Kidney (tissue), 14 donors: ENCODE measurements around the gene ZSWIM4. TPM values are rescaled to one million over a fixed set of nuclear protein-coding genes. Genes with fewer than 3 reads are reported as not detected.
"Not testable (repeated sequence)": the region's sequence is repeated elsewhere in the genome, so short reads cannot be mapped to it uniquely, and the experiment has no call there.

Experiments used
- DNase-seq, 5 donors: peaks; one replicate each; pipeline ENCODE4 v3.0.0-alpha.2; 2013 to 2020
- FAIRE-seq: peaks from 2 replicates; lab custom pipeline; 2012; peaks lifted over from hg19 to GRCh38; lab: Jason Lieb, UNC
- H3K27ac ChIP-seq, 2 donors: one replicate each; pipeline ENCODE4 v1.7.0; 2013; ENCODE audit warnings: low read depth in 2 of 2, low read length in 2 of 2, inconsistent platforms in 1 of 2
- H3K27me3 ChIP-seq: one replicate; pipeline ENCODE4 v1.7.1; 2013; ENCODE audit warnings: low read length, inconsistent platforms; ENCODE audit not compliant: control insufficient read depth, insufficient read depth
- H3K36me3 ChIP-seq, 3 donors: one replicate each; pipeline versions ENCODE4 v1.7.0 to v1.7.1; 2013; ENCODE audit warnings: low read length in 3 of 3, control low read depth in 1 of 3, inconsistent platforms in 1 of 3; ENCODE audit not compliant: insufficient read depth in 3 of 3, control insufficient read depth in 2 of 3
- H3K4me1 ChIP-seq, 3 donors: one replicate each; pipeline versions ENCODE4 v1.7.0 to v1.7.1; 2013; ENCODE audit warnings: low read length in 3 of 3, inconsistent platforms in 1 of 3, low read depth in 1 of 3; ENCODE audit not compliant: control insufficient read depth in 2 of 3, insufficient read depth in 2 of 3
- H3K4me3 ChIP-seq, 3 donors: one replicate each; pipeline versions ENCODE4 v1.7.0 to v1.8.1; 2013; ENCODE audit warnings: low read length in 3 of 3, control low read depth in 1 of 3, inconsistent platforms in 1 of 3
- H3K9ac ChIP-seq, 3 donors: one replicate each; pipeline versions ENCODE4 v1.7.0 to v1.7.1; 2013; ENCODE audit warnings: low read length in 3 of 3, control low read depth in 1 of 3, inconsistent platforms in 1 of 3
- H3K9me3 ChIP-seq, 3 donors: one replicate each; pipeline versions ENCODE4 v1.7.0 to v1.7.1; 2013; ENCODE audit warnings: low read length in 3 of 3, control low read depth in 1 of 3, inconsistent platforms in 1 of 3; ENCODE audit not compliant: control insufficient read depth in 2 of 3, insufficient read depth in 1 of 3
- intact Hi-C: fragments of 100-400 bp; cut with DNase I; formaldehyde crosslinking; loops from one replicate; pipeline ENCODE4 v1.11.1; 2022
- polyA plus RNA-seq: library from polyadenylated mRNA; stranded (reverse); fragments of 350-450 nt; fragmentation: Illumina TruSeq; extraction: RNeasy Lipid Tissue Mini Kit (QIAGEN cat#74804); gene quantifications from one replicate; pipeline ENCODE4 v1.2.3, GENCODE V29; 2014; ENCODE audit warnings: low read depth, low replicate concordance; ENCODE audit not compliant: insufficient read depth
- total RNA-seq: library from RNA; stranded (reverse); fragmentation: NEBNext Ultra II Directional; extraction: Animal tissue kit (Norgen Biotek cat#: 25700); gene quantifications from one replicate; pipeline ENCODE4 v1.2.1, GENCODE V29; 2021
- TF ChIP-seq, protein P1 (sequence below): IDR thresholded peaks from 3 replicates; pipeline ENCODE4 v1.5.1; 2012; ENCODE audit warnings: mild to moderate bottlenecking, moderate library complexity, borderline replicate concordance; ENCODE audit not compliant: insufficient read depth; ENCODE audit errors: extremely low read depth
- donor health status: control.
- donor health status: control.
- donor health status: control.
- donor health status: control.
- donor health status: control.
- donor health status: DM: yes; HTN: yes; CAD: no.
- donor health status: Normal renal cell carcinoma (clear cell type).

The ZSWIM4 gene
- total and polyA plus RNA-seq, 2 donors from 2014 or later: 1.4 to 13.7 TPM

DNA sequence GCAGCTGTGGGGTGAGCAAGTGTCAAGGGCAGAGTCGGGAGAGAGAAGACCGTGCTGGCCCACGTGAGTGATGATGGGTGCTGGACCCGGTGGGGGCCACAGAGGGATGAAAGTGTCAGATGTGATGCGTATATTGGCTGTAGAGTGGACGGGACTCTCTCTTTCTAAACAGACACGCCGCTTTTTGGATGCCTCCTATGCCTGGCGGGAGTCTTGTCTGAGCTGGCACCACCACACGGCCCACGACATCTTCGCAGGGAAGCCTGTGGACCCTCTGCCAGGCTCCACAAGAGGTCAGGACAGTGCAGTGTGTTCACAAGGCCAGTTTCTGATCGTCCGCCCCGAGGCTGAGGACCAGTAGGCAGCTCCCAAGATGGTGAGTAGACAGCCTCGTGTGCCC lies 43.8 kb upstream of the ZSWIM4 start:
- H3K4me3 ChIP-seq: no peak overlapping the region
- H3K27ac ChIP-seq: no peak overlapping the region
- TF ChIP-seq, protein P1, sequence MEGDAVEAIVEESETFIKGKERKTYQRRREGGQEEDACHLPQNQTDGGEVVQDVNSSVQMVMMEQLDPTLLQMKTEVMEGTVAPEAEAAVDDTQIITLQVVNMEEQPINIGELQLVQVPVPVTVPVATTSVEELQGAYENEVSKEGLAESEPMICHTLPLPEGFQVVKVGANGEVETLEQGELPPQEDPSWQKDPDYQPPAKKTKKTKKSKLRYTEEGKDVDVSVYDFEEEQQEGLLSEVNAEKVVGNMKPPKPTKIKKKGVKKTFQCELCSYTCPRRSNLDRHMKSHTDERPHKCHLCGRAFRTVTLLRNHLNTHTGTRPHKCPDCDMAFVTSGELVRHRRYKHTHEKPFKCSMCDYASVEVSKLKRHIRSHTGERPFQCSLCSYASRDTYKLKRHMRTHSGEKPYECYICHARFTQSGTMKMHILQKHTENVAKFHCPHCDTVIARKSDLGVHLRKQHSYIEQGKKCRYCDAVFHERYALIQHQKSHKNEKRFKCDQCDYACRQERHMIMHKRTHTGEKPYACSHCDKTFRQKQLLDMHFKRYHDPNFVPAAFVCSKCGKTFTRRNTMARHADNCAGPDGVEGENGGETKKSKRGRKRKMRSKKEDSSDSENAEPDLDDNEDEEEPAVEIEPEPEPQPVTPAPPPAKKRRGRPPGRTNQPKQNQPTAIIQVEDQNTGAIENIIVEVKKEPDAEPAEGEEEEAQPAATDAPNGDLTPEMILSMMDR: no peak
- intact Hi-C loops: no loop called here
- peaks cover 0 to 7% (median 0%) of the 10 kb centered on the region in 3 donors for H3K4me1 ChIP-seq
- FAIRE-seq (no peak), DNase-seq (no peak)
- peaks cover 9 to 20% (median 14%) of the 10 kb centered on the region in 3 donors for H3K36me3 ChIP-seq
- no peaks in the 10 kb centered on the region for H3K27me3 ChIP-seq
- no peak overlapping the region for H3K9ac ChIP-seq
- H3K9me3 ChIP-seq: no peaks in the 10 kb centered on the region

DNA sequence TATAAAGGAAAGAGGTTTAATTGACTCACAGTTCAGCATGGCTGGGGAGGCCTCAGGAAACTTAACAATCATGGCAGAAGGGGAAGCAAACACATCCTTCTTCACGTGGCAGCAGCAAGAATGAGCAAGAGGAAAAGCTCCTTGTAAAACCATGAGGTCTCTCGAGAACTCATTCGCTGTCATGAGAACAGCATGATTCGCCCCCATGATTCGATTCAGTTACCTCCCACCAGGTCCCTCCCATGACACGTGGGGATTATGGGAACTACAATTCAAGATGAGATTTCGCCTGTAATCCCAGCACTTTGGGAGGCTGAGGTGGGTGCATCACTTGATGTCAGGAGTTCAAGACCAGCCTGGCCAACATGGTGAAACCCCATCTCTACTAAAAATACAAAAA lies 41.6 kb upstream of the ZSWIM4 start:
- H3K9ac ChIP-seq, H3K27ac ChIP-seq, H3K4me3 ChIP-seq, H3K4me1 ChIP-seq, intact Hi-C loops, H3K9me3 ChIP-seq, DNase-seq, H3K27me3 ChIP-seq, FAIRE-seq: not testable (repeated sequence)
- H3K36me3 ChIP-seq: peaks cover 9 to 39% (median 20%) of the 10 kb centered on the region in 3 donors

DNA sequence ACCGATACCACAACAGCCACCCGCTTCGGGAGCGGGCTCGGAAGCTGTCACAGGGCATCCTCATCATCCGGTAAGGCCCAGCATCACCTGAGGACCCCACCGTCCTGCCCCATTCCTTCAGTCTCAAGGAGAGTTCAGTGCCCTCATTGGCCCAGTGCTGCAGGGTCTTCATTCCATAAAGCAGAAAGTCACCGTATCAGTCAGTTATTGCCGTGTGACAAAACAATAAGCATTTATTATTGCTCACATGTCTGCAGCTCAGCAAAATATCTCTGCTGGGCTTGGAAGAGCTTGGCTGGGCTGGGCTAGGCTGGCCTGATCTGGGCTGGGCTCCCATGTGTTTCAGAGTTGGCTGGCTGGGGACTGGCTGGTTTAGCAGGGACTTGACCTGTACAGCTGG lies 39.0 kb upstream of the ZSWIM4 start:
- TF ChIP-seq, protein P1: no peak

DNA sequence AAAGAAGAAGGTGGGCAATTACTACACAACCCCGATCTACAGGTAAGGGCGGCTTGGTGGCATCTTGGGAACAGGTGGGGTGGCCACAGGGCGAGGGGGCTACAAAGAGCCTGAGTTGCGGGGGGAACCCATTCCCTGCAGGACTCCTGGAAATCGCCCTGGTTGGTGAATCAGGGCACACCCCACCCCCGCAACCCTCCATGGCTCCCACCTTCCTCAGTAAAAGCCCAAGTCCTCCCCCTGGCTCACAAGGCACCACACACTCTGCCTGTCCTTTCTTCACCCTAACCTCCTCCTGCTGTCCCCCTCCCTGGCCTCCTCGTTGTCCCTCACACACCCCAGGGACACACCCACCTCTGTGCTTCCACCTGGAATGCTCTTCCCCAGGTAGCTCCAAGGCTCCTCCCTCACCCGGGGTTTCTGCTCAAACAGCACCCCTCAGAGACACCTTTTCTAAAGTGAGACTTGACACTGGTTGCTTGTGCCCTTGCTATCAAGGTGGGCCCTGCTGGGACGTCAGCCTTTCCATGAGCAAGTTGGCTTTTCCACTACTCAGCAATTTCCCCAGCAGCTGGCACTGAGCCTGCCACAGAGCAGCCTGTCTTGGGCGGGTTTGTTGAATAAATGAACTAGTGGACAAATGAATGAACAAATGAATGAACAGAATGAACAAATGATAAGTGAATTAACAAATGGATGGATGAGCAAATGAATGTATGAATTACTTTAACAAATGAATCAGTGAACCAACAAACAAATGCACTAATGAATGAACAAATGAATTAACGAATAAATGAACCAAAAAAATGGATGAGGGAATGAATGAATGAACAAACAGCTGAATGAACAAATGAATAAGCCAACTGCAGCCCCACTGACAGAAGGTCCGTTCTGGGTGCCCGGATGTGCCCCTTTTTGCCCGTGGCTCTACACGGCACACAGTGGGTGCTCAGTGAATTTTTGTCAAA lies 37.2 kb upstream of the ZSWIM4 start:
- Histone ChIP-seq H3K27me3 (no peaks in the 10 kb centered on the region), H3K9me3 (no peaks in the 10 kb centered on the region), H3K36me3 (peaks cover 8 to 45% (median 30%) of the 10 kb centered on the region in 3 donors), H3K9ac (no peak overlapping the region), H3K4me3 (no peak overlapping the region), H3K4me1 (no peaks in the 10 kb centered on the region), H3K27ac (no peak overlapping the region)
- DNase-seq (no peak), FAIRE-seq (no peak)
- intact Hi-C loops: no loop called here
- TF ChIP-seq, protein P1: no peak

More for the DNA sequence above, 39.0 kb upstream of the ZSWIM4 start:
- Histone ChIP-seq H3K36me3 (peaks cover 10 to 45% (median 27%) of the 10 kb centered on the region in 3 donors), H3K9me3 (no peaks in the 10 kb centered on the region), H3K27ac (no peak overlapping the region), H3K9ac (no peak overlapping the region), H3K4me3 (no peak overlapping the region), H3K4me1 (no peaks in the 10 kb centered on the region), H3K27me3 (no peaks in the 10 kb centered on the region)
- DNase-seq (no peak), FAIRE-seq (no peak)
- intact Hi-C loops: no loop called here
